HCEC 1CT (cell line): ENCODE data around the gene BUB1B.

Experiments
- DNase-seq: peaks from one replicate; pipeline ENCODE4 v3.0.0-alpha.2; 2017

The BUB1B gene

DNA sequence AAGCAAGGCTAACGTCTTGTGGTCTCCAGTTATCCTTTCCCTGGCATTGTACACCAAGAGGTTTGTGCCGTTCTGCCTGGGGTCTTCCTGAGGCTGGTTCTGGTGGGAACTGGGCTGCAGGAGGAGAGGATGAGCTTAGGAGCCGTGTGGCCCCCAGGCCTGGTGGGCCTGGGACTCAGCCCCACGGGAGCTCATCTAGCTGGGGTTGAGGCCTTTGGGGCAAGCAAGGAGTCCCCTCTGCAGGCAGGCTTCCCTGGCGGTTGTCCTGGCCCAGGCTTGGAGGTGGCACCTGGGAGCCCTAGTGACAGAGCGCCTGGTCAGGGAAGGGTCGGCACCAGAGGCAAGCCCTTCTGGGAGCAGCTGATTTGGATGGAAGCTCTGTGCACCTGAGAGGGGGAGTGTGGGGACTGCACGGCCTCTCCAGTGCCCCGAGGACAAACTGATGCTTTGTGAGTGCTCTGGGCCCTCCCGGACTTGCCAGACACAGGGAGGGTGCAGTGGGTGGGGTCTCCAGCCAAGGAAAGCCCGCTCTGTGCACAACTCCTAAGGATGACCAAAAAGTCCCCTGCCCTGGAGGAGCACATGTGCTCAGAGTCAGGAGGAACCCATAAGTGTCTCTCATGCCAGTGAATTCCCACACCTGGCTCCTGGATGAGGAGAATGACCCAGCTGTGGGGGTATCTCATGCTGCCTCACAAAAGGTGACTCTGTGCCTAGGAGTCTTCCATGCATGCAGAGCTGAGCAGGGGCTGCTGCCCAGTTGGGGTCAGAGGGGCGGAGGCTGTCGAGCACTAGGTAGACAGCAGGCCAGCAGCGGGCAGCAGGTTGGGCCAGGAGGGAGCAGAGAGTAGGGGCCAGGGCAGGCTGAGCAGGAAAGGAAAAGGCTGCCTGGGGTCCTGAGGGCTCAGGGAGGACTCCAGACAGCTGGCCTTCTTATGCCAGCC, 80.7 kb downstream of the BUB1B start:
- DNase-seq = no peak

DNA sequence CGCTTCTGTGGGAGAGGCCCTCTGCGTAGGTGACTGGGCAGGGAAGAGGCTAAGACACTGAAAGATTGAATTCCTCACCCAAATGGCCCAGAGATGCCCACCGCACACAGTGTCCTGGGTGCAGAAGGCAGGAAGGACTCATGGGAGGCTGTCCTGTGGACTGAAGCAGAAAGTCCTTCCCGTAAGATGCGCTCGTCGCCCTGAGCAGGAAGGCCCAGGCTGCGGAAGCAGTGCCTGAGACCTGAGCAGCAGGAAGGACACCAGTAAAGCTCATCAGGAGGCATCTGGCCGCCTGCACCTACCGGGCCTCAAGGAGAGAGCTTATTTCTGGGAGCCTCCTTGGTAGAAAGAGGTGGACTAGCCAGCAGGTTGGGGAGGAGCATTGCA, 81.3 kb downstream of the BUB1B start:
- no peak for DNase-seq

DNA sequence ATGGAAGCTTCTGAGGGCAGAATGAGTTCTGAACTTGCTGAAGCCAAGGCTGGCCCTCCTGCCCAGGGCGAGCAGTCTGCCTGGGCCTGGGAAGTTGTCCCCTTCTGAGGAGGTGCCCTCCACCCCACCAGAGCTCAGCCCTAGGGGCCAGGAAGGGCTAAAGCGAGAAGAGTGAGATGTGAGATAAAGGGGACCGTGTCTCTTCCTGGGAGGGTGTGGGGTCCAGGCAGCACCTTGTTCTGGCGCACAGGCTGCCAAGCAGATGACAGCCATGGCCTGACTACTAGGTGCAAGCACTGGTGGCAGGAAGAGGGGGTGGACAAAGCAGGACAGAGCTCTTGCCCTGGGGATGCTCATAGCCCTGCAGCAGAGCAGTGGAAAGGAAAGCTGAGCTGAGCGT, 81.7 kb downstream of the BUB1B start:
- DNase-seq = no peak

DNA sequence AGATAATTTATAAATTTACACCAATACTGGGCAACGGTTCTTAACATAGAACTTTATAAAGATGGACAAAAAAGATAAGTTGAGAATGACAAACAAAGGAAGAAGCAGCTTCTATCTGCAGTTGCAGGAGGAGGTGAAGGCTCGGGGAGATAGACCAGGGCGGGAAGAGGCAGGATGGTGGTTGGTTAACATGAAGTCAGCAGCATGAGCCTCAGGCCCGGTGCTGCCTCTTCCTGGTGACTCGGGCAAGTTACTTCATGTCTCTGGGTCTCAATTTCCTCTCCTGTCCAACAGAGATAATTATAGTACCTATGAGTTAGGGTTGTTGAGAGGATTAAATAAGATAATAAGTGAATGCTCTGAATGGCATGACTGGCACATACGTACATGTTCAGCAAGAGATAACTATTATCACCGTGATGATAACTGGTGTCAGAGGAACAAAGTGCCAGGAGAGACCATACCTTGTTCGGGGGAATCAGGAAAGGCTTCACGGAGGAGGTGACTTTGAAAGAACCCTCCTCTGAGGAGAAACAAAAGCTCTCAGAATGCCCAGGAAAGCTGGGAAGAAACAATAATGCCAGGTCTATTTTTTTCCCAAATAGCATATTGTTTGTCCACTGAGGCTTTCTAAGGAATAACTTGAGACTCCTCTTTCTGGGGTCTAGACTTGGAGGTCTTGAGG, 82.4 kb downstream of the BUB1B start:
- no peak for DNase-seq

DNA sequence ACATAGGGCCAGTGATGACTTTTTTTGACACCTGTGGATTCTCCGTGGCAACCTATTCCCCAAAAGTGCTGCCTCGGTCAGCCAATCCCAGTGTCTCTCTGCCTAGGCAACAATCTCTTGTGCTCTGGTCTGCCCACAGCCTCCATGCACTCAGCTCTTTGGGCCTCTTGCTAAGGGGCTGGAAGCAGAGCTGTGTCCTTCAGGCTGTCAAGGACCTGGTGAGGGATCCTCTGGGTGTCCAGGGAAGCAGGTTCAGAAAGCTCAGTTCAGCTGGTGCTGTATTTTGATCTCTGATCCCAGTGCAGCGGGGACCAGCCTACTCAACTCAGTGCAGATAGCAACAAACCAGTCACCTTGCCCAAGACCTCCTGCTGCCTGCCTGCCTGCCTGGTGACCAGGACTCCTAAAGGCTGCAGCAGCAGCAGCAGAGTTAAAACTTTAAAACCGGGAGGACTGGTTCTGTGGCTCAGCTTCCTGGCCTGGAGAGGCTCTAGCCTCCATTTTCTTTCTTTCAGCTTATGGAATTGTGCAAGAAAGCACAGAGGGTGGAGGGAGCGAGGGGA, 84.2 kb downstream of the BUB1B start:
- DNase-seq = no peak

DNA sequence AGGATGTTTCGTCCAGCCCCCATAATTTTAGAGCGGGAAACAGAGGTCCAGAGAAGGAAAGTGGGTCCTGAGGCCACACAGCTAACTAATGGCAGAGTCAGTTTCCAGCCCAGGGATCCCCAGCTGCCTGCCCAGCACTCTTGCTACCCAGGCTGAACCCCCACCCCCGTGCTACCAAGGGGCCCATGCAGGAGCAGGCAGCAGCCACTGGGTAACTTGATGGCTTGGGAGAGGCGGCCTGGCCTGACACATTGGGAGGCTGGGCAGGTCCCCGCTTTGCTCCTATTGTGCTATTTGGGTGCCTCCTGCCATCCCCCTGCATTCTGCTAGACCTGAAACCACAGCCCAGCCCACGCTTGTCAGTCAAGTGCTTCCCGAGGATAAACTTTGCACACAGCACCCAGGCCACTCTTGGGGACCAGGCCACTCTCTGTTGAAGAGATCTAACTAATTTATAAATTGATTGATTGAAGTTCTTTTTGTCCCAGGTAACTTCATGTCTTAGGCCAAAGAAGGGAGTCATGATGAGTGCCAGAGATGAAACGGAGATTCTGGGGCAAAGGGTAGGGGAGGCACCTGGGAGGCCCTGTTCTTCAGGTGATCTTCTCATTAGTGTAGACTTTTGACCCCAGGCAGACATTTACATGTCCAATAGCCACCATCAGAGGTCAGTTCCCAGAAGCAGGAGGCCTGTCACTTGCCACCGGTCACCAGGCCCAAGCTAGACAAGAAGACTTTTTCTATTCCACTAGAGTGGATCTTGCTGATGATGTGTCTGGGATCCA, 85.0 kb downstream of the BUB1B start:
- no peak for DNase-seq

DNA sequence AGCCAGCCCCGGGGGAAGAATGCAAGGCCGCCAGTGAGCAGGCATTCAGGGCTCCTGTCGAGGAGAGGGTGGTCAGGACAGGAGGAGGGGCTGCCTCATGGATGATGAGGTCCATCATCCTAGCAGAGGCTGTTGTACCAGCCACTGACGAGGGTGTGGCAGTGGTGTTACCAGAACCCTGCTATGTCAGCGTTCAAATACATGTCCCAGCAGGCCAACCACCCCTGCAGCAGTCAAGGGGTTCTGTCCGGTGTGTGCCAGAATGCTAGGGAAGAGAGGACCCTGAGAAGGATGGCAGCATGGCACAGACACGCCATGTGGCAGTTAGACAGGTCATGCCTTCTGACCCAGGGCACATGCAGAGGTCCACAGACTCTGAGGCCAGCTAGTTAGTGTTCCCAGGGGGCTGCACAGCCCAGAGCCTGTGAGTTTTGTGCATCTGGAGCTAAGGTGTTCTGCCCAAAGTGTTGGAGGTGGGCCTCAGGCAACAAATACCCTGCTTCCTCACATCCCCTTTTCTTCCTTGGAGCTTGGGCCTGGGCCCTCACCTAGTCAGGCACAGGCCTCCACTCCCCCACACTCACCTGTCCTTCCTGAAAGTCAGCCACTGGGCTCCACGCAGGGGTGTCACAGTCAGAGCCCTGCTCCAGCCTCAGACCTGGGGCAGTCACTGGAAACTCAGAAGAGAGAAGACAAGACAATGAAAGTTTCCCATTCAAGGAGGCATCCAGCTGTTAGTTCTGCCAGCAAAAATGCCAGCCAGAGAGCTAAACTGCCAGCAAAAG, 85.8 kb downstream of the BUB1B start:
- no peak for DNase-seq

DNA sequence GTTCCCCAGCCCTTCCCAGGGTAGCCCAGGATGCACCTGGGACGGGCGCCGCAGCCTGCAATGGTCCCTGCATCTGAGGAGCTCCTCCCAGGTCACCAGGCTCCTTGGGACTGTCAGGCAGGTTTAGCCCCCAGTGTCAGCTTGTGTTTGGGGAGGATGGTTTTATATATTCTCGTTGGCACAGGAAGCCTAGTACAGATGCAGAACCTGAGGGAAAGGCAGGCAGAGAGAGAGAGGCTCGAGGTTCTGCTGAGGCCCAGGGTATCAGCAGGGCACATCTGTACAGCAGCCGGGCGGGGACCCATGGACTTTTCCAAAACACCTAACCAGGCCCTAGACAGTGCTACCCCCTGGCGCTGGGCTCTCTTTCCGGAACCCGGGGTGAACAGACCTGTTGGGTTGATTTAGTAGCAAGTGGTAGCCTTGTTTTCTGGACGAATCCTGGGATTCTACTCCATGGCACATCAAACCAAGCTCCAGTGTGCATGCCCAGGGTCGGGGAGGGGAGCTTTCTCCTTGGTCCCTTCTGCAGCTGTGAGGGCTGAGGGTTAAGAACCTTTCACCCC, 86.6 kb downstream of the BUB1B start:
- DNase-seq = no peak

DNA sequence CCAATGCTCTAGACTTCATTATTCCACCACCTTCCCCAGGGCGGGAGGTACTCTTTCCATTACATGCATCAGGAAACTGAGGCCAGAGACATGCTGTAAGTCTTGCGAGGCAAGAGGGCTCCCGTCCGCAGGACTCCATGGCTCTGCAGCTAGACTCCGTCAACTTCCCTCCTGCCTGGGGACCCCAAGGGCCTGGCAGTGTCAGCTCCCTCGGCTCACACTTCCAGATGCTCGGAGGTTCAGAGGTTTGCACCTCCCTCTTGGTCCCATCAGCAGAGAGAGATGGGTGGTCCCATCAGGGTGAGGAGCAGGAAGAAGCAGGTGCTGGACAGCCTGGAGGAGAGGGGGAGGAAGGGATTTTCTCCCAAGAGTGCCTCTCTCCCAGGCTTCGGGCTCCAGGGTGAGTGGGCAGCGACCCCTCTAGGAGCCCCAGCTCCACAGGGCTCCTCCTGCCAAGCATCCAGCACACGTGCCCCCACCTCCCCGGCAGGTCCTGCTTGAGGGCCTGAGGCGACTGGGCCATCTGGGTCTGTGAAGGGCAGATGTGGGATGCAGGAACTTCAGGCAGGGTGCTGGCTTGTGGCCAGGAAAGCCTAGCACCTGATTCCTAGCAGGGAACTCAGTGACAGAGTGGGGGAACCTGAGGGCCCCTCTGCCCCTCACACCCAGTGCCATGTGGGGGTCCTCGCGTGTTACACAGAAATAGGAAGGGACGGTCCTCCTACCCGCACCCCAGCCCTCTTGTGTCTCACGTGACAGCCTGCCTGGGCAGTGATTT, 87.3 kb downstream of the BUB1B start:
- DNase-seq = no peak

DNA sequence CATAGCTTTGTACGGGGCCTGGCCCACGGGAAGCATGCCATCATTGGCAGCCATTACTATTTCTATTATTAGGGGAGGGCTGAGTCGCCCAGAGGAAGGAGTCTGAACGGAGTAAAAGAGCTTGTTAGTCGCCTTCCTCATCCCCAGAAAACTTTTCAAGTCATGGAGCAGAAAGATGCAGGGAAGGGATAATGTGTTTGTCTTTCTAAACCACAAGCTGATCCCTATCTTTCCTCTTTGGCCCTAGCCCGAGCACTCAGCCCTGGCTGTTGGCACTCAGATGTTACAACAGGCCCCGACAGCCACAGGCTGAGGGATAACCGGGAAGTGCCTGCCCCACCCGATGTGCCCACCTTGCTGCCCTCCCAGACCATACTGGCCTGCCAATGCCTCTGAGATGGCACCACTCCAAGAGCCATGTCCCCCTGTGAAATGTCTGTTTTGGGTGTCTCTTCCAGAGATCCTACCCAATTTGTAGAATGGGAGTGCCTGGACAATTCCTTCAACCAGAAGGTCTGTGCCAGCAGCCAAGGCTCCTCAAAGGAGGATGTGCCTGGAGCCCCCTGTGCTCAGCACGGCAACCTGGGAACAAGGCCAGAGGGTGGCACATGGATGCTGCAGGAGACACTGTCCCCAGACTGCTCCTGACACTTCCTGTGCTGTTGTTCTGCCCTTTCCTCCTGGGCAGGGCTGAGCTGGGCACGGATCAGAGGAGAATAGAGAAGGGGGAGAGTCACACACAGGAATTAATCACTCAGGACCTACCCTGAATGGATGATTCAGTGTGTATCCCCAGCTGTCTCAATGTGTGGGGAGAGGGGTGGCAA, 88.8 kb downstream of the BUB1B start:
- no peak for DNase-seq

DNA sequence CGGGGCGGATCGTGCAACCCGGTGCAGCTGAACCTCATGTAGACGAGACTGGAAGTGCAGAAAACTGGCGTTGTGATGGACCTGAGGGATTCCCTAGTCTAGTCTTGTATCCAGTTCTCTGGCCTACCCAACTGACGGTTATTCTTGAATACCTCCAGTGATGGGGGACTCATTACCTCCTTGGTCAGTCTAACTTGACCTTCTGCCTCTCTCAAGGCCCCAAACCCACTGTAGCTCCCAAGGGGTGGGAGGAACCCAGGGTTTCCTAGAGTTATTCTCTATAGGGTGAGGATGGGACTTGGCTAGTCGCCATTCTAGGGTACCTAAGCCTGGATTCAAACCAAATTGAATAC, 89.4 kb downstream of the BUB1B start:
- DNase-seq = no peak

DNA sequence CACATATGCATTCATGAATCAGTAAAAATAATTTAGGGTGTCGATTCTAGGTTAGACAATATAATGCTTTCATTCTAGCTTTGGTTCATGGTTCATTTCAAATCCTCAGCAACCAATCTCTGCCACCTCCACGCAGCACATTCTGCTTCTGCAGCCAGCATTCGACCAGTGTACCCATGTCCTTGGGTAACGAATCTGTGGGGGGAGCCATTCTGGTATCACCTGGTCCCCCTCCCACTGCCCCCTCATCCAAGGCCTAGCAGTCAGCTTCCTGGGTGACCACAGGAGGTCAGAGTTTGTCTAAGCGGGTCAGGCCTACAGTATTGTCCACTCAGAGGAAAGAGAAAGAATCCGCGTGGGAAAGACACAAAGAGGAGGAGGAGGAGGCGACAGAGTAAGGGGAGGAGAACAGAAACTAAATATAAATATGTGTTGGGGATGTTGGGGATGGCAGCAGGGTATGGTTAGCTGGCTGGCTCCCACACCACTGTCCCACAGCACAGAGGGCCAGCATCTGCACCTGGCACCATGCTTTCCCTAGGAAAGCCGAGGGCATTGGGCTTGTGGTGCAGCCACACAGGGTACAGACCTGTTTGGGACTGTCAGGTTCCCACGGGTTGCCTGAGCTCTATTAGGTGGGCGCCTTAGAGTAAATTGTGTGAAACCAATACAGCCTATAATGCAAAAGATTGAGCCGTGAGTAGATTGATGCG, 90.1 kb downstream of the BUB1B start:
- DNase-seq = no peak

DNA sequence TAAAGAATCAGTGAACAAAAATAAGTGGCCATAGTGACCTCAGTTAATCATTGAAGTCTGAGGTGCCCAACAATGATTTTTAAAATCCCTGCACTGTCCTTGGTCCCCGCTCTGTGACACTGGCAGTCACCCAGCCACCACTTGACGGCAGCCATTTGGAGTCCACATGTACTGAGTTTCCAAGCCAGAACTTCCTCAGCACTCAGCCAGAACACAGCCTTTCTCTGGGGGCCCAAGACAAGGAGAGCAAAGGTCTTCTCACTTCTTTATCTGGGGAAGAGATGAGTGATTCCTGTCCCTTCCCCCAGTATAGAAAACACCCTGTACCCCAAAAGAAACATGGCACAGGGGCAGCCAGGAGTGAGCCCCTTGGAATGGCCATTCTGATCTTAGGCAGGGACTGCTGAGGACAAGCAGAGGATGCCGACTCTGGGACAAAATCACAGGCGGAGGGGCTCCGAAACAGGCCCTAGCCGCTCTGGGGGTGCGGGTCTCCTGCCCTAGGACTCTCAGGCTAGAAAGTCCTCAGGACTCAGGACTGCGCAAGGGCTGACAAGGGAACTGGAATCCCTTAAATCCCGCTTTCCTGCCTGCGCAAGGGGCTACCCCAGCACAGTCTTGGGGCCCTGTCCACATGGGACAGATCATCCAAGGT, 90.7 kb downstream of the BUB1B start:
- no peak for DNase-seq

DNA sequence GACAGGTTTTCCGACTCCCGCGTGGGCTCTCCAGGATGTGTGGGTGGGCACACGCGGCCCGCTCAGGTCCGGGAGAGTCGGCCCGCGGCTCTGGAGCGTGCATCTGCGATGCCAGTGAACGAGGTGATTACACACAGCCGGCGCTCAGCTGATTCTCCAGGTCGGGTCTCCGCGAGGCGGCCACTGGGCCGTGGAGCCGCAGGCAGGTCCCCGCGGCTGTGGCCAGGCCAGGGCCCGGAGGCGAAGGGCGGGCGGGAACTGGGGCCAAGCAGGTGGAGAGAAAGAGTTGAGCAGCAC, 91.2 kb downstream of the BUB1B start:
- no peak for DNase-seq

DNA sequence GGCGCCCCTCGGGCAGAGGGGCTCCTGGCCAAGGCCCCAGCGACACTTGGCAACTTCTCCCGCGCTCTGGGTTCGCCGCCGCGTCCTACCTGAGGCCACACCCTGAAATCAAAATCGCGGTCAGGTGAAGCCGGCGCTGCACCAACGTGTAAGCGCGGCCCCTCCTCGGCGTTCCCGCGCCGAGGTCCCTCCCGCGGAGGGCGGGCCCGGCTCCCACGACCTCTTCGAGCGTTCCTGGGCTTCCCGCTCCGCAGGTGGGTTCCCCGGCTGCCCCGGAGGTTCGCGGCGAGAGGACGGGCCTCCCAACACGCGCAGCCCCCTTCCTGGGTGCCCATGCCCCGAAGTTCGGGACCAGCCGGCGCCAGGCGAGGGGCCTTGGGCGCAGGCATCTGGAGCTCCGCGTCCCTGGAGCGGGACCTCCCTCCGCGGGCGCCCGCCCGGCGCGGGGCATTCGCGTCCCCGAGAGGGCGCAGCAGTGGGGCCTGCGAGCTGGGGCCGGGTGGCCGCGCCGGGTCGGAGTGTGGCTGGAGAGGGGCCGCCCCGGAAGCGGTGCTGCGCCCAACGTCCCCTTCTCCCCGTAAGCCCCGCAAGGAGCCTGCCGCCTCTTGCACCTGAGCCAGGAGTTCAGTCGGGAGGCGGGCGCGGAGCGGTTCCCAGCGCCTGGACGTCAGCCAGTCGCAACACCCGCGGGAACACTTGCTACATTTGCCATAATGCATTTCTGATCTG, 91.7 kb downstream of the BUB1B start:
- no peak for DNase-seq

DNA sequence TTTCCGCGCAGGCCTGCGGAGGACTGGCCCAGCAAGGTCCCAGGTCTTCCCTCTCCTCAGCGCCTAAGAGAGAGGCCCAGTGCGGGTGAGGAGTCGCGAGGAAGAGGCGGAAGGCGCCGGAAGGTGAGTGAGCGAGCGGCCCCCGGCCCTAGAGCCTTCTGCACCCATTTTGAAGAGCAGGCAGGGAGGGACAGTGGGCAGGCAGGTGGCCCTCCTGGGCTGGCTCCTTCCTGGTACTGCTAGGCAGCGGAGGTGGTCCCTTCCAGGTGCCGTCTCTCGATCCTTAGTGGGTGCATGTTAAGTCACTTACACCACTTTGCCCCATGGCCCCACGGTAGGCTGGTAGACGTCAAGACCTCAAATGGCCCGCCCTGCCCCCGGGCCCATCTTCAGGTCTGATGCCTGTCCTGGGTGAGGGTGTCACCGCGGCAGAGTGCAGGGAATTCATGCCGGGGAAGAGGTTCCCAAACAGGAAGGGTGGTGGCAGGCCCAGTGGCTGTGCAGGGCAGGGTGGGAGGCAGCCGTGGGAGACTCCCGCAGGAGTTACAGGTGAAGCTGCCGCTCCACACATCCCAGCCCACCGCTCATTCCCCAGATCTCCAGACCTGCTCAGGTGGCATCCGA, 92.4 kb downstream of the BUB1B start:
- no peak for DNase-seq

DNA sequence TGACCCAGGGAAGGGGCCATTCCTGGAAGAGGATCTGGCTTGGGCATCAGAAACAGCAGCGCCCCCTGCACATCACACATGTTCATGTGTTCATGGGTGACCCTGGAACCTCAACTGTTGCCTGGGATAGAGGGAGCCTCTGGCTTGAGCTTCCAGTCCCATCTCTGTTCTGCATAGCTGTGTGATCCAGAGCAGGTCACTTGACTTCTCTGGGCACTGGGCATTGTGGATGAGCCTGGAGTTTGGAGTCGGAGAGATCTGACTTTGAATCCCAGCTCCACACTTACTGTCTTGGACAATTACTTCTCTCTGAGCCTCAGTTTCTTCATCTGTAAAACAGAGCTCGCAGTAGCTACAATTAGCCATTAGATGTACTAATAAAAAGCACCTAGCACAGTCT, 93.6 kb downstream of the BUB1B start:
- no peak for DNase-seq

DNA sequence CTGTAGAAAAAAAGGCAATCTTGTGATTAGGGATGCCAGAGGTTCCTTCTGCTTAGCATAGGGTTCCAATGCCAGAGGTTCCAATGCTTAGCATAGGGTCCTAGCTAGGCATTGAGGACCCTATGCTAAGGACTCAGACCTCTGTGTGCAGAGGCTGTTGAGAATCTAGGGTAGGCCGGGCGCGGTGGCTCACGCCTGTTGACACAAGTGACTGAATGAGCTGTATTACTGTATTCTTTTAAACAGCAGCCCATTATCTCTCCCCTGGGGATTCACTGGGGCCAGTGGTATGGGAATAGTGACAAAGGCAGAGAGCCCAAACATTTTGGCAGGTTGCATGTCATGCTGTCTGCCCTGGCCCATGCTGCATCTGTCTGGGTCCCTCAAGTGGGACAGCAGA, 94.2 kb downstream of the BUB1B start:
- no peak for DNase-seq
